ENCODE measurements around the gene EXD1. TPM values are rescaled to one million over a fixed set of nuclear protein-coding genes. Genes with fewer than 3 reads are reported as not detected.

Gene EXD1
- total and polyA plus RNA-seq, 2 experiments from 2014 or later = not detected

- no peaks in the 10 kb centered on the region for H3K4me1 ChIP-seq (ENCODE audit: low read depth)
- H3K36me3 ChIP-seq = no peaks in the 10 kb centered on the region
- H3K27ac ChIP-seq = no peak overlapping the region
- no peak for TF ChIP-seq CTCF (IDR thresholded peaks at IDR 0.05; ENCODE audit: low read depth, low read length)
- no peaks in the 10 kb centered on the region for H3K9me3 ChIP-seq (ENCODE audit: low read depth)
- H3K4me3 ChIP-seq = no peak overlapping the region
- no peaks in the 10 kb centered on the region for H3K27me3 ChIP-seq
- DNase-seq (ENCODE audit: low read depth in 1 of 2, low spot score in 1 of 2) = no peak
These were observed 31.1 kb downstream of the EXD1 start for GRCh38 chr15:41199470-41199869.

GRCh38 chr15:41194444-41194843, 36.1 kb downstream of the EXD1 start:
- no peak for DNase-seq (ENCODE audit: low read depth in 1 of 2, low spot score in 1 of 2)
- TF ChIP-seq CTCF (IDR thresholded peaks at IDR 0.05; ENCODE audit: low read depth, low read length) = no peak
- no peak overlapping the region for H3K4me3 ChIP-seq
- H3K9me3 ChIP-seq (ENCODE audit: low read depth) = no peaks in the 10 kb centered on the region
- no peaks in the 10 kb centered on the region for H3K4me1 ChIP-seq (ENCODE audit: low read depth)
- no peaks in the 10 kb centered on the region for H3K36me3 ChIP-seq
- H3K27ac ChIP-seq = no peak overlapping the region
- H3K27me3 ChIP-seq = no peaks in the 10 kb centered on the region

DNA sequence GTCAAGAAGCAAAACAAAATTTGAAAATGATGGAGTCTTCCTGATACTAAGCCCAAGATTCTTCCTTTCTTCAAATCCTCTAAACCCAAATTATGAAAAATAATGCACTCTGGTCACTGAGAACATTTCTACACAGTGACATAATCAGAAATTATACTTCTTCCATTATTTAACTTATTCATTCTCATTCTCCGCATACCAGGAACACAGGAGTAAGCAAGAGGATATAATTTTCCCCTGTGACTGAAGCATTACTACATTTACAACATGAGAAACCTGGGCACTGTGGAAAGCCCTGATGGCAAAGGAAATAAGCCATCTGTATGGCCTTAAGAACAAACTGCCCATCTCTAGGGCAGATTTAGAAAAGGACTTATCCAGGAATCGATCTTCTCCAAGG, 47.0 kb downstream of the EXD1 start:
- no peaks in the 10 kb centered on the region for H3K36me3 ChIP-seq
- H3K27ac ChIP-seq = no peak overlapping the region
- H3K4me1 ChIP-seq (ENCODE audit: low read depth) = no peaks in the 10 kb centered on the region
- no peaks in the 10 kb centered on the region for H3K9me3 ChIP-seq (ENCODE audit: low read depth)
- no peaks in the 10 kb centered on the region for H3K27me3 ChIP-seq
- no peak for DNase-seq (ENCODE audit: low read depth in 1 of 2, low spot score in 1 of 2)
- H3K4me3 ChIP-seq = no peak overlapping the region
- no peak for TF ChIP-seq CTCF (IDR thresholded peaks at IDR 0.05; ENCODE audit: low read depth, low read length)

DNA sequence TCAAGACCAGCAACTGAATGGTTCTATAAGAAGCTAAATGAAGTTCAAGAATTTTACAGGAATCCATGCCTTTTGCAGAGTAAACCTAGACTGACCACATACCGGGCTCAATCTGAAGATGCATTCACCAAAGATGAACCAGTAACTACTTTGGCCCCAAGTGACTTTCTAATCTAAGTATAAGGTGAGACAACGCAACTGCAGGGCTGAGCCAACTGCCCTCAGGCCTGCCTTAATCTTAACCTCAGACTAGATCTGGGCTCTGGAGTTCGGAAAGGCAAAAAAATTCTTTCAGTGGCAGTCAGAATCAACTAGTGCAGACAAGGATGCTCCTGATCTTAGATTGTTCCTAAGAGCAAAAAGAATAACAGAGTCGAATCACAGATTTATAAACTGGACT, 48.3 kb downstream of the EXD1 start:
- no peak overlapping the region for H3K4me3 ChIP-seq
- no peaks in the 10 kb centered on the region for H3K9me3 ChIP-seq (ENCODE audit: low read depth)
- no peak for DNase-seq (ENCODE audit: low read depth in 1 of 2, low spot score in 1 of 2)
- TF ChIP-seq CTCF (IDR thresholded peaks at IDR 0.05; ENCODE audit: low read depth, low read length) = no peak
- no peak overlapping the region for H3K27ac ChIP-seq
- H3K27me3 ChIP-seq = no peaks in the 10 kb centered on the region
- no peaks in the 10 kb centered on the region for H3K4me1 ChIP-seq (ENCODE audit: low read depth)
- H3K36me3 ChIP-seq = no peaks in the 10 kb centered on the region

DNA sequence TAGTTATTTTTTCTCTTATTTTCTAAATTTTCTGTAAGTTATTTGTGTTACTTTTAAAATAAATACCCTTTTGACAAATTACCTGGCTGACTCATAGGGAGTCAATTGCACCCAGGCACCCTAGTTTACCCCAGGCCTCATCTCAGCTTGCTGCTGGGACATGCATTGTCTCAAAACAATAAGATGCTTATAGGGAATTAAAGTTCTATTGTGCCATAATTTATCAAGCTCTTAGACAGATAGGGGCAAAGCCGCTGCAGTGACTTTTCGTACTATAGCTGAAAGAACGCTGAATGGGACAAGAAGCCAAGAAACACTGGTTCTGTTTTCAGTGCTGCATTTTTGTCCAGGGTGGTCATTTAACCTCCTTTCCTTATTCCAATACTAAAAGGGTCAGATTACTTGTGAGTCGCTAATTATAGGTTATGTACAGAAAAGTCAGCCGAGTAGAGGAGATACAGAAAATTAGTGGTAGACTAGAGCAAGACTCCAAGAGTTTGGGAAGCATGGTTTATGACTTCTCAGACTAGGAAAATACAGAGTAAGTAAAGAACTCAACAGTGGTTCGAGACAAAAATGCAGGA, 50.3 kb downstream of the EXD1 start:
- Histone ChIP-seq H3K36me3 (no peaks in the 10 kb centered on the region), H3K4me3 (no peak overlapping the region), H3K27me3 (no peaks in the 10 kb centered on the region), H3K27ac (no peak overlapping the region), H3K9me3 (ENCODE audit: low read depth) (no peaks in the 10 kb centered on the region), H3K4me1 (ENCODE audit: low read depth) (no peaks in the 10 kb centered on the region)
- no peak for DNase-seq (ENCODE audit: low read depth in 1 of 2, low spot score in 1 of 2)
- TF ChIP-seq CTCF (IDR thresholded peaks at IDR 0.05; ENCODE audit: low read depth, low read length) = no peak

- DNase-seq (ENCODE audit: low read depth in 1 of 2, low spot score in 1 of 2) = no peak
- TF ChIP-seq CTCF (IDR thresholded peaks at IDR 0.05; ENCODE audit: low read depth, low read length) = no peak
- H3K36me3 ChIP-seq = no peaks in the 10 kb centered on the region
- no peak overlapping the region for H3K27ac ChIP-seq
- no peaks in the 10 kb centered on the region for H3K4me1 ChIP-seq (ENCODE audit: low read depth)
- no peak overlapping the region for H3K4me3 ChIP-seq
- H3K9me3 ChIP-seq (ENCODE audit: low read depth) = no peaks in the 10 kb centered on the region
- H3K27me3 ChIP-seq = no peaks in the 10 kb centered on the region
These were observed 60.8 kb downstream of the EXD1 start for GRCh38 chr15:41169781-41170180.

Data from cardiac muscle cell (in vitro differentiated cells and primary cell).